ENCODE data around the gene MTMR12.
"Not testable (repeated sequence)": the region's sequence is repeated elsewhere in the genome, so short reads cannot be mapped to it uniquely, and the experiment has no call there.

MTMR12 gene

DNA sequence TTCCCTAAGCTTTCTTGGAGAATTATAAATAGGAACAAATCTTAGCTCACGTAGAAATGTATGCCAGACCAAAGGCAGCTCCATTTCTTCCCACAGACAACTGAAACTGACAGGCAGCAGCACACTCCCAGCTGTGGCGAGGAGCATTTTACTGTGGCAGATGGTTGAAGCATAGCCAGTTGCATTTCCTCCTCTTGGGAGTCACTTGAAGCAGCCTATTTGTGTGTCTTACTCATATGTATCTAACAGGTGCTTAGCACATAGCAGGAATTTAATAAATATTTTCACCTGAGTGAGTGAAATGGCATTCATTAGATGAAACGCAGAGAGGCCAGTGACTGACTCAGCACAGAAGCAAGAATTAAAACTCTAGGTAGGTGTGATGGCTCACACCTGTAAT lies 12.3 kb upstream of the MTMR12 start:
- DNase-seq: no peak

- DNase-seq: no peak
Observed at GRCh38 chr5:32323741-32324140, 11.0 kb upstream of the MTMR12 start.

DNA sequence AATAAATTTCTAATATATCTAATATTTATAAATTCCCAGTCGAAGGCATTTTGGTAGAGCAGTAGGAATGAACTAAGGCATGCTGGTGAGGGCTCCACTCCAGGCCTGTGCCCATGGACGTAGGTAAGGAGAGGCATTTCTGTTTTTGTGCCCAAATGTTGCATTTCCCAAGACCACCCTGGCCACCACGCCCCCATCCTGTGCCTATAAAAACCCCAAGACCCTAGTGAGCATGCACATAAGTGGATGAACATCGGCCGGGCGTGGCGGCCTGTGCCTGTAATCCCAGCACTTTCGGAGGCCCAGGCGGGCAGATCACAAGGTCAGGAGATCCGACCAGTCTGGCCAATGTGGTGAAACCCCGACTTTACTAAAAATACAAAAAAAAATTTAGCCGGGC lies 10.1 kb upstream of the MTMR12 start:
- no peak for DNase-seq

GRCh38 chr5:32321787-32322186 lies 9.0 kb upstream of the MTMR12 start:
- not testable (repeated sequence) for DNase-seq

DNA sequence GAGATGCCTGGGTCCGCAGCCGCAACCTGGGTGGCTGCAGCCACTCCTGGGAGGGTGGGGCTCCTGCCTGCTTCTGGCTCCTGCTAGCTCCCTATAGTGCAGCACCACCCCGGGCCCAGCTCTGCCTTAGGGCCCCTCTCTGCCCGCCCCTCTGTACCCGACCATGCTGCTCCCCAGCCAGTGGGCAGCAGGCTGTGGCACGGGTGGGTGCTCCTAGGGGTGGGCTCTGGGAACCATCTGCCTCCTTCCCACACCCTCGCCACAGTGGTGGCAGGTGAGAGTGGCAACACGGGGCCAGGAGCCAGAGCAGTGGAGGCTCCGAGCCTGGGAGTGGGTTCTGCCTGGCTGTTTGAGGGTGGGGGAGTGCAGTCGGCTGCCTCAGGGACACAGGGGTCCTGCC lies 7.8 kb upstream of the MTMR12 start:
- no peak for DNase-seq

GRCh38 chr5:32319926-32320543 lies 7.3 kb upstream of the MTMR12 start:
- no peak for DNase-seq

DNA sequence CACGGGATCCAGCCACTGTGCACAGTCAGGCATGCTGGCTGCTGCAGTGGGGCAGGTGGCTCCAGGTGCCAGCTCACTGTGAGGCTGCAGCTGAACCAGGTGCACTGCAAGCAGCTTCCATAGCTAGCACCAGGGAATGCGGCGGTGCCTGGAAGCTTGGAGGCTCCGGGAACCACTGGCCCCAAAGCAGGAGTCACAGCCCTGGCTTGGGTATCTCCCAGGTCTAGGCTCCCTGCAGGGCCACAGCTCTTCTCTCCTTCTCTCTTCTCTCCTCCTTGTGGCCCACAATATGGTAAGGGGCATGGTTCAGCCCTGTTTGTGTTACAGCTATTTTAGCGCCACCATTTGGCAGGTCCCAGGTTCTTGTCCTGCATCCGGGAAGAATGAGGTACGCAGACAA lies 6.7 kb upstream of the MTMR12 start:
- no peak for DNase-seq

GRCh38 chr5:32317041-32317440 lies 4.3 kb upstream of the MTMR12 start:
- no peak for DNase-seq

GRCh38 chr5:32315221-32316014 lies 2.7 kb upstream of the MTMR12 start:
- no peak for DNase-seq

DNA sequence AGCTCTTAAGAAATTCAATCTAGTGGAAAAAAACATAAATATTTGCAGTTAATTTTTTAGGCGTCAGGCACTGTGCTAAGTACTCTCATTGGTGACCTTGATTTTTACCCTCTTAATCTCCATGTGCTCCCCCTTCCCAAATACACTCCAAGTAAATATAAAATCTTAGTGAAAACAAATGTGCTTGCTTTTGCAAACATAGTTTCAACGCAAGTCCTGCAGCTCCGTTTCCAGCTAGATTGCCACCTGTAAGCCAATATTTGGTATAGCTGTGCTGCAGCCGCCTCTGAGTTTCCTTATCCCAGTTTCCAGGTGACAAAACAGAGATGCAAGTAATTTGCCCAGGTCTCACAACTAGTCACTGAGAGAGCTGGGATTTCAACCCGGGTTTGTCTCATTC lies 1.9 kb upstream of the MTMR12 start:
- DNase-seq: no peak

DNA sequence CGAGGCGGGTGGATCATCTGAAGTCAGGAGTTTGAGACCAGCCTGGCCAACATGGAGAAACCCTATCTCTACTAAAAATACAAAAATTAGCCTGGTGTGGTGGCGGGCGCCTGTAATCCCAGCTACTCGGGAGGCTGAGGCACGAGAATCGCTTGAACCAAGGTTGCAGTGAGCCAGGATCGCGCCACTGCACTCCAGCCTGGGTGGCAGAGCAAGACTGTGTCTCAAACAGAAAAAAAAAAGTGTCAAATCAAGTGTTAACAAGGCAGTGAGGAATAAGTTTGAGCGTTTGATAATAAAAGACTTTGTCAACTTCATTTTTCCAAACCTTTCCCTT lies 1.4 kb upstream of the MTMR12 start:
- not testable (repeated sequence) for DNase-seq

DNA sequence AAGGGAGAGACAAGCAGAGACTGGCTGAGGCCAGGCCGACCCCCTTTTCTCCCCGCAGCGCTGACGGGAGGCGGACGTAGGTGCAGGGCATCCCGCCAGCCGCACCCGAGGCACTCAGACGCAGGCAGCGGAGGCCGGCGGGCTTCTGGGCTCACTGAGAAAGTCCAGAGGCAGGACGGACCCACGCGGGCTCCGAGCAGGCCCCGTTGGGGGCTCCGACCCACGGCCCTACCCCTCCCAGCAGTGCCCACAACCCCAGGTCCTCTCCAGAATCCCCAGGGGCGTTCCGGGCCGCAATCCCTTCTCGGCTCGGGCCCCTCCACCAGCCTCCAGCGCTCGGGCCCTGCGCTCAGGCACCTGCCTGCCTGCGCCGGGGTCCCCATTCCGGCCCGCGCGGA lies 543 bp downstream of the MTMR12 start:
- DNase-seq: peak; percentile 43

GRCh38 chr5:32311404-32312196 lies 1.1 kb downstream of the MTMR12 start:
- no peak for DNase-seq

GRCh38 chr5:32309761-32310160 lies 3.0 kb downstream of the MTMR12 start:
- DNase-seq: no peak

GRCh38 chr5:32308946-32309345 lies 3.8 kb downstream of the MTMR12 start:
- no peak for DNase-seq

DNA sequence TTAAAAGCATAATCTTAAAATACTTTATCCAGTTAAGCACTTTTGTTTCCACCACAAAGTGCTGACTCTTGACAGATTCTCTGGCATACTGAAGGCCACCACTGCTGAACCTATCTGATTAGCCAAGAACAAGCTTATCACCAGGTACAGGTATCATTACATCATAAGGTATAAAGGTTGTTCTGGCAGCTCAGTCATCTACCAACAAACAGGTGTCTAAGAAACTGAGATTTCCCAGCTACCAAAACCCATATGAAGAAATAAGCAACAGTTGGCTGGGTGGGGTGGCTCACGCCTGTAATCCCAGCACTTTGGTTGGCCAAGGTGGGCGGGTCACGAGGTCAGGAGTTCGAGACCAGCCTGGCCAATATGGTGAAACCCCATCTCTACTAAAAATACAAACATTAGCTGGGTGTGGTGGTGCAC lies 5.0 kb downstream of the MTMR12 start:
- no peak for DNase-seq

DNA sequence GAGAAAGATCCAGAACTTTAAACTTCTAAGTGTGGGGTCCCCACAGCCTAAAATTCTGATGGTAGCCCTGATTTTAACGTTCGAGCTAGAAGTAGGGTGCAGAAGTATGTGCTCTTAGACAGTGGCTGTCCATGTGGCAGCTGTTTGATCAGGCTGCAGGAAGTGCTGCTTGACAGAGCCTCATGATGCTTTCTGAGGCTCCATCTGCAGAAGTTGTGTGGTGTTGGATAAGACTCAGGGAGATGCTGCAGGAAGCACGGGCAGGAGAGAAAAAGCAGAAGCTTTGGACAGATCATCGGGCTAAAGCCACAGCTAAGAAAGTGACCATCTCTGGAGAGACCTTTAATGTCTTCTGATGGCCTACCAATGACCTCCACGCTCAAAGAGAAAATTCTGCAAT lies 8.1 kb downstream of the MTMR12 start:
- DNase-seq: no peak

GRCh38 chr5:32303755-32304120 lies 9.0 kb downstream of the MTMR12 start:
- no peak for DNase-seq

- no peak for DNase-seq
Observed at GRCh38 chr5:32302835-32303754, 9.6 kb downstream of the MTMR12 start.

DNA sequence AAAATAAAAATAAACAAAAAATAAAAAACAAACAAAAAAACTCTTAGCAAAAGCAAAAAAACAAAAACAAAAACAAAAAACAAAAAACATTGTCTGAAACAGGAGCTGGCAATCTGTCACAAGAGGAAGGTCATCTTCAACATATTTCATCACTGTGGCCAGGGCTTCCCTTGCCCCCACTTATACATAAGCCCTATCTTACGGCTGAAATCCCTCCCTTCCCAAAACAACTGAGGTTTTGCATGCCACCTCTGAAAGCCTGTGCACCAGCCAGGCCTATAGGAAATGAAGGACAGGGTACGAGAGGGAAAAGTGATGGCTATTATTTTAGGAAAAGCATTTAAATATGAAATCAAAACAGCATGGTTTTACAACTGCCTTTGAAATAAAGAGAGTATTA lies 10.8 kb downstream of the MTMR12 start:
- DNase-seq: no peak

GRCh38 chr5:32299059-32299677 lies 13.6 kb downstream of the MTMR12 start:
- no peak for DNase-seq

GRCh38 chr5:32298059-32298415 lies 14.7 kb downstream of the MTMR12 start:
- DNase-seq: no peak

Measured in NCI-H2107 (cell line).